ENCODE results near the gene SPATA9. TPM values are rescaled to one million over a fixed set of nuclear protein-coding genes. Genes with fewer than 3 reads are reported as not detected.

The SPATA9 gene
- total RNA-seq, 1 experiment from 2014 or later: 0.42 TPM

- DNase-seq (ENCODE audit: extremely low read depth, low read depth): no peak
These were observed 6.9 kb upstream of the SPATA9 start for GRCh38 chr5:95689680-95690079.

- DNase-seq (ENCODE audit: extremely low read depth, low read depth): no peak
These were observed 3.9 kb upstream of the SPATA9 start for GRCh38 chr5:95686651-95687050.

DNA sequence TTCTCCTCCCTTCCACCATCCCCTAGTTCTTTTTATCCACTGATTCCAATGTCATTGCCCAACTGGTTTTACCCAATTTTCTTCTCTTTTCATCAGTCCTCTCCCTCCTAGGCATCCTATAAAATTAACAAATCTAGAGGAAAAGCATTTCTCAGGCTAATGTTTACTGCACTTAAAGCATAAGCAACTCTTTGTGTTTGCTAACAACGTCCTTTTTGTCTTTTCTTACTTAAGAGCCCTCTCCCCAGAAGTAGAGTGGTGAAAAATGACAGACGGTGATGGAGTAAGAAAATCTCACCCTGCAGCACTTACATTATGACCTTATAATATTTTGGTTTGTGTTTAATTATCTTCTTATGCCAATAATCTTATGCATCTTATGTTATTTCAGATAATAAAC lies 1.6 kb upstream of the SPATA9 start:
- DNase-seq (ENCODE audit: extremely low read depth, low read depth): no peak

GRCh38 chr5:95673081-95673480 lies 9.7 kb downstream of the SPATA9 start:
- peak; percentile 34 for DNase-seq (ENCODE audit: extremely low read depth, low read depth)

GRCh38 chr5:95672641-95673040 lies 10.2 kb downstream of the SPATA9 start:
- no peak for DNase-seq (ENCODE audit: extremely low read depth, low read depth)

DNA sequence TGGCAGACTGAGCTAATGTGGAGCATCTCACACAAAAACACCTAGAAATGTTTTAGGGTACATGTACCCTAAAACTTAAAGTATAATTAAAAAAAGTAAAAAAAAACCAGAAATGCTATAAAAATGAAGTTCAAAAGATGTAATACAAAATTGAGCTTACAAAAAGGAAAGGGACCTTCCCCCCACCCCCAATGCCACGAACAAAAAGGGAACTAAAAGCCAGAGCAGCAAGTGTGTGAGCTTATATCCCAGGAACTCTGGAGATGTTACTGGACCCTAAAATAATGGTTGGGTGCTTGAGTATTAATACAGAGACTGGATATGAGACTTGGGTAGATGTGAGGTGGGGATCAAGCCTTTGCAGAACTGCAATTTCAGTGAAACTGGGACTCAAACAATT lies 11.0 kb downstream of the SPATA9 start:
- DNase-seq (ENCODE audit: extremely low read depth, low read depth): no peak

DNA sequence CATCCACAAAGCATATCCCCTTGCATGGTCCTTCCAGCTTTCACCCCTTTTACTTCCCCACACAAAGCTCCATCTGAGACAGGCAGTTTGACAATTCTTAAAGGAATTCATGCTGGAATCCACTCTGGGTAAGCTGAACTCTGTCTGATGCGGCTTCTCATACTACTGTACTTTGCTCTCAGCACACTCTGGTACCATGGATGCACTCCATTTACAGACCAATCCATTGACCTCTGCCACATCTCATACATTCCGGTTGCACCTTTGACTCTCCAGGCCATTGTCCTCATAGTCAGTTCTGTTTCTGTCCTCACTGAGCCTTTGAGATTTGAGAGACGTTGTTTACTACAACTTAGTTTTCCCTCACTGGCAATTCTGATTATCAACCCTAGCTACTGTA lies 12.2 kb downstream of the SPATA9 start:
- no peak for DNase-seq (ENCODE audit: extremely low read depth, low read depth)

DNA sequence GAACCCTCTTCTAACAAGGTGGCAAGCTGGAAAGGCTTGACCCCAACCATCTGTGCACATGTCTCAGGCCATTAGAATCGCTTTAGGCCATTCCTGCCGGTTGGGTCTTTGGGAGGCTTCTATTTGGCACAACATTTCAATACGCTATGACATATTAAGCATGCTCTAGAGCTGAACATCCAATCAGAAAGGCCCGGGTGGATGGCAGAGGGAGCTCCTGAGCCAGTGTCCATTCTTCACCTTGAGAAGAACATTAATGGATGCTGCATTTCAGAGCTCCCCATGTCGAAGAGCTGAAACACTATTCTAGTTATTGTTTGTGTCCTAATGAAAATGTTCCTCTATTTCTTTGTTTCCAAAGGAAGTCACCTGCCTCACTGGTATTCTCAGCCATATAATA lies 12.8 kb downstream of the SPATA9 start:
- no peak for DNase-seq (ENCODE audit: extremely low read depth, low read depth)

- peak; percentile 56 for DNase-seq (ENCODE audit: extremely low read depth, low read depth)
These were observed 13.3 kb downstream of the SPATA9 start for GRCh38 chr5:95669540-95669939.

DNA sequence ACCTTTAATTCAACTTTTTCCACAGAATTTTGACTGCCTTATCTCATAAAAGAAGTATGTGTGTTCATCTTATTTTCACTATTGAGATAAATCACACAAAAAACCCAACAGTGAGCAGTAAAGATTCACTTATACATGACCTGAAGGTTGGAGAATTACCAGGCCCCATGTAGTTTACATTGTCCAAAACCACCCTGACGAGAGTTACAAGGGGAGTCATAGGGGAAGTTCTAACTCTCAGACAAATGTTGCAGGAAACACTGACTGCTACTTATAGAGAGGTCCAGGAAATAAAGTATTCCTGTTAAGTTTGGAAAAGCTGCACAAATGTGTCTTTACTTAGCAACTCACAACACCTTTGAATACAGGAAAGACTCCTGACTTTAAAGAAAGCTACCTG lies 14.1 kb downstream of the SPATA9 start:
- DNase-seq (ENCODE audit: extremely low read depth, low read depth): no peak

GRCh38 chr5:95668216-95668615 lies 14.6 kb downstream of the SPATA9 start:
- DNase-seq (ENCODE audit: extremely low read depth, low read depth): no peak

DNA sequence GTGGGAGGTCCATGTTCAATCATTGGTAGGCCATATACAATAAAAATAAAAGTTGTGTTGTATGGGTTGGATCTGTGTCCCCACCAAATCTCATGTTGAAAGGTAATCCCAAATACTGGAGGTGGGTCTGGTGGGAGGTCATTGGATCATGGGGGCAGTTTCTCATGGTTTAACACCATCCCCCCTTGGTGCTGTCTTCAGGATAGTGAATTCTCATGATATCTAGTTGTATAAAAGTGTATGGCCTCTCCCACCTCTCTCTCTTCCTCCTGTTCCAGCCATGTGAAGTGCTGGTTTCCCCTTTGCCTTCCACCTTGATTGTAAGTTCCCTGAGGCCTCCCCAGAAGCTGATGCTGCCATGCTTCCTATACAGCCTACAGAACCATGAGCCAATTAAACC lies 15.1 kb downstream of the SPATA9 start:
- DNase-seq (ENCODE audit: extremely low read depth, low read depth): no peak

GRCh38 chr5:95667061-95667618 lies 15.7 kb downstream of the SPATA9 start:
- DNase-seq (ENCODE audit: extremely low read depth, low read depth): no peak

GRCh38 chr5:95664204-95664786 lies 18.5 kb downstream of the SPATA9 start:
- peak; percentile 39 for DNase-seq (ENCODE audit: extremely low read depth, low read depth)

- DNase-seq (ENCODE audit: extremely low read depth, low read depth): no peak
These were observed 19.8 kb downstream of the SPATA9 start for GRCh38 chr5:95662946-95663345.

DNA sequence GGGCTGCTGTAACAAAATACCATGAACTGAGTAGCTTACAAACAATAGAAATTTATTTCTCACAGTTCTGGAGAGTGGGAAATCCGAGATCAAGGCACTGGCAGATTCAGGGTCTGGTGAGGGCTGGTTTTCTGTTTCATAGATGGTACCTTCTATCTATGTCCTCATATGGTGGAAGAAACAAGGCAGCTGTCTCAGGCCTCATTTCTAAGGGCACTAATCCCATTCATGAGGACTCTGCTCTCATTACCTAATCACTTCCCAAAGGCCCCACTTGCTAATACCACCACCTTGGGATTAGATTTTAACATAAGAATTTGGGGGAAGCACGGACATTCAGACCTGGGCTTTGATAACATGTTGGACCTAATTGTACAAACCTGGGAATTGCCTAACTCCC lies 22.7 kb downstream of the SPATA9 start:
- DNase-seq (ENCODE audit: extremely low read depth, low read depth): no peak

GRCh38 chr5:95655575-95655974 lies 27.2 kb downstream of the SPATA9 start:
- no peak for DNase-seq (ENCODE audit: extremely low read depth, low read depth)

DNA sequence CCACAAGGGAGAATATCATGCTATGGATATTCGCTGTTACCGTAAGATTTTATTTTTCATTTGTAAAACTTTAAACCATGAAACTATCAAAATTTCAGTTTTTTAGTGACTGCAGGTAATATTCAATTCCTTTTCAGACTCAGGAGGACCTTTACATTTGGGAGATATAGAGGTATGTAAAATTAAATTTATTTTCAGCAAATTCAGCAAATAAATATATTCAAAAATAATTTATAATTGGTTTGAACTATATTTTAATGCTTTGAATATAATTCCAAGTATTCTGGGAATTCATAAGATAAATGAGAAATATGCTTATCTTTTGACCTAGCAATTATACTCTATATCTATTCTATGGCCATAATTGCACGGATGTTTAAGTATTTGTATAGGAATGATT lies 28.6 kb downstream of the SPATA9 start:
- DNase-seq (ENCODE audit: extremely low read depth, low read depth): no peak

GRCh38 chr5:95652849-95653248 lies 29.9 kb downstream of the SPATA9 start:
- no peak for DNase-seq (ENCODE audit: extremely low read depth, low read depth)

GRCh38 chr5:95649842-95650620 lies 32.8 kb downstream of the SPATA9 start:
- no peak for DNase-seq (ENCODE audit: extremely low read depth, low read depth)

DNA sequence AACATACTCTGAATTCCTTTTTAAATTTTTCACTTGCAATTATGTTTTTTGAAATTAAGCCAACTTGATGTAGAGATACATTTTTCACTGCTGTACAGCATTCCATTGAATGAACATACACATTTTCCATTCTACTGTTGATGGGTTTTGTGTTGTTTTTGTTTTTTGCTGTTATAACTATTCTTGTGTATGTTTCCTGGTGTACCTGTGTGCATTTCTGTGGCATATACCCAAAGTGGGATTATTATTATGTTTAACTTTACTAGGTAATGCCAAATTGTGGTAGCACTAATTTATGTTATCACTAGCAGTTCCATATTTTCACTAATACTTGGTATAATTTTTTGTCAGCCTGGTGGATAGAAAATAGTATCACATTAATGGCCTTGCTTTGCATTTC lies 33.5 kb downstream of the SPATA9 start:
- DNase-seq (ENCODE audit: extremely low read depth, low read depth): no peak

Measured in NCI-H460 (cell line).